ENCODE data around the gene C18orf32.
"Not testable (repeated sequence)": the region's sequence is repeated elsewhere in the genome, so short reads cannot be mapped to it uniquely, and the experiment has no call there.

The C18orf32 gene

DNA sequence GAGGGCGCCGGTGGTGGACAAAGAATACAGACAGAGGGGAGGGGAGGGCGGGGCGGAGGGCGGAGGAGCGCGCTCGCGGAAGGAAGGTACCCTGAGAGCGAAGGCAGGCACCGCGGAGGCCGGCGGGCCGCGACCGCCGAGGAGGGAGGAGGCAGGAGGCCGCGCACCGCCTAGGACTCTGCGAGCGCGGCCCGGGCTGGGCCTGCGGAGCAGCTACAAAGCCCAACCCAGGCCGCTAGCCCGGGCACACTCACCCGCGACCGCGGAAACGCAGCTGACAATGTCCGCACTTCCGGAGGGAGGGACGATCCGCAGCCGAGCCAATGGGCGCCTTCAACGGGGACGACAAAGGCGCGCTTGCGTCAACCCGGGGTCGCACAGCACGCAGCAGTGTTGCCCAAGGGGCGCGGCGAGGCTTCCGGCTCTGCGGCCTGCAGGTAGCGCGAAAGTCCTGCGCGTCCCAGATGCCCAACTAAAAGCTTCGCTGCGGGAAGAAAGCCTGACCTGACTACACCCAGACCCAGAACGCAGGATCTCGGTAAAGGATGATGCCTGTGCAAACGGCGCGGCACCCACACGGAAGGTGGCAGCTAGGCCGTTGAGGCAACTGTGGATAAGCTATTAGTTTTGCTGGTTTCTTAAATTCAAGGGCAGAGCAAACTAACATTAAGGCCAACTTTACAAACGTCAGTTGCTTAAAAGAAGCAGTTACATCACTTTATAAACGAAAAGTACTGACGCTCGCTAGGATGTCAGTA lies at the start of gene C18orf32:
TSS of gene C18orf32 (minus strand) at position 282 of the 758 bp plus-strand sequence. CDS start 3,486 bp downstream, outside the sequence.
- DNase-seq (ENCODE audit: low read depth), result peak; percentile 92

DNA sequence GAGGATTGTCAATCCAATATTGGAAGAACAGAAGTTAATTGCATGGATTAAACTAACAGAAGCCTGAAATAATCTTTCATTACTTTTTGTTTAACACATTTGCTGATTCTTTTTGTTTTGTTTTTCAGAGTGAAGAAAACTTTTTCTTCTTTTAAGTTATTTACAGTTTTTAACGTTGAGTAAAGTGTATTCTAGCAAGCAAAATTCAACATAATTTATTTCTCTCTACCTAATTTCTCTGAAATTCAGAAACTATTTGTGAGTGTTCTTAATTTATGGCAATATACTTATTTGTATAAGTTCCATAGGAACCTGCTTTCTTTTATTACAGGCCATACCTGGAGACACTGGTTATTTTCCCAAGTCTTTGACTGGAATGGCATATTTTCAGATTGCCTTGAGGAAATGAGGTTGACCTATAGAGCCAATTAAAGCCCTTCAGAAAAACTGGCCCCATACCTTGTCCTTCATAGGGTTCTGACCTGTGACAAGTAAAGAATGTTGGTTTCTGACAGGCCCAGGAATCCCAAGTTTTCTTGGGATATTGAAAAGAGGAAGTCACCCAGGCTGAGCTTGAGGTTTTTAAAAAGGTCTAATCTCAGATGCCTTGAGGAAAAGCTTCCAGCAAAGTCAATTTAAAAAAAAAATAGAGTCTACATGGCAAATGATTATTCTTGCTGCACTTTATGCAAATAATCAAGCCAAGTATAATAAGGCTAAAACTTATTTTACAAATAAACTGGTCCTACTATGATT lies 48.0 kb upstream of the C18orf32 start:
- DNase-seq (ENCODE audit: low read depth), result no peak

GRCh38 chr18:49531678-49532153 lies 44.7 kb upstream of the C18orf32 start:
- no peak for DNase-seq (ENCODE audit: low read depth)

DNA sequence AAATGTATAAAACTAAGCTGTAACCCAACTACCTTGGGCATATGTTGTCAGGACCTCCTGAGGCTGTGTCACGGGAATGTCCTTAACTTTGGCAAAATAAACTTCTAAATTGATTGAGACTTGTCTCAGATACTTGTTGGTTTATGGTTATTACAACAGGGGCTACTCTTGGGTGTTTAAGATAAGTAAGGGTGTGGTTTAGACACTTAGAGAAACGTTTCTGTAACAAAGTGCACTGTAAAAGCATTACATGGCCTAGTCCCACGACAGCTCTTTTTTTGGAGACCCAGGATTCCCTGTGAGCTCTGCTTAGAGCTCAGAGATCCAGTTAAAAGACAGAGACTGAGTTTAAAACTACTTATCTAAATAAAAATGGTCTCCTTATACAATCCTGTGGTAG lies 42.6 kb upstream of the C18orf32 start:
- DNase-seq (ENCODE audit: low read depth), result no peak

DNA sequence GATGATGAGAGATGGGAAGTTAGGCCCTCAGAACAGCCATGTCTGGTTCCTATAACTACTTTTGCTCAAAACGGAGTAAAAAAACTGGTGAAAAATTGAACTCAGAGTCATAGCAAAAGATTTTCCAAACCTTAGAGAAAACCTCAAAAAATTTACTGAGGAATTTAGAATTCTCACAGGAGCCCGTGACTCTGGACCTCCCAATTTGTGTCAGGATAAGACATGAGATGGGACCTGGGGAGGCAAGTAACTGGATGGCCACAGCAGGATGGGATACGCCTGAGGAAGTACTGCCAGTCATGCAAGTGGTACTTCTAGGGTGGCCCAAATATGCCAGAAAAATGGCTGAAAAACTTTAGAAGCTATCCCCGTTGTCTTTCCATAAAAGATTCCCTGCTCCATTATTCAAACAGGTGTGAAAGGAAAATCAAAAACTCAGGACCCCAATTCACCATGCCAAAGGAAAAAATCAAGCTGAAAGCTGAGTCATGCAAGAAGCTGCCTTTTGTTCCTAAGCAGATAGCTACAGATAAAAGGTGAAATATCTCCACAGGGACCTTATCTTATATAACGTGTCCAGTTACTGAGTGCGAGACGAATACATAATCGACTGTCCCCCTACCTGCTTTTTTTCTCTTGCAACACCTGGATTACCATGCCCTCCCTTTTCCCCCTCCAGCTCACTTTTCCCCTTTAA lies 40.7 kb upstream of the C18orf32 start:
- no peak for DNase-seq (ENCODE audit: low read depth)

GRCh38 chr18:49525981-49526380 lies 38.9 kb upstream of the C18orf32 start:
- no peak for DNase-seq (ENCODE audit: low read depth)

GRCh38 chr18:49524951-49525350 lies 37.9 kb upstream of the C18orf32 start:
- no peak for DNase-seq (ENCODE audit: low read depth)

DNA sequence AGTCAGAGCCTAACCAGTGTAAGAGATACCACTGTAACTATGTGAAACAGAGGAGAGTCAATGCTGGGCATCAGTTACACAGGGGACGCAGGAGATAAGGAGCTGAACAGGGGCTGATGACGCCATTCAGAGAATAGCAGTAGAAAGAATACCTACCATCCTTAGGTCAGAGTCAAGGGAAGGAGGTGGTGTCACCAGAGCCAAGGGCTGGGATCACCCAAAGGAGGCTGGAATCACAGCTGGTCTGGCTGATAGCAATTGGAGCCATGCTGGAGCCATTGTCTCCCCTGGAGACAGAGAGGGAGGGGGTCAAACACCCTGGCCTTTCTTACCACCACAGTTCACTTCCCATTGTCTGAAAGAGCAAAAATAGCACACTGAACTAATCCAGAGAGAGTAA lies 37.3 kb upstream of the C18orf32 start:
- DNase-seq (ENCODE audit: low read depth), result no peak

DNA sequence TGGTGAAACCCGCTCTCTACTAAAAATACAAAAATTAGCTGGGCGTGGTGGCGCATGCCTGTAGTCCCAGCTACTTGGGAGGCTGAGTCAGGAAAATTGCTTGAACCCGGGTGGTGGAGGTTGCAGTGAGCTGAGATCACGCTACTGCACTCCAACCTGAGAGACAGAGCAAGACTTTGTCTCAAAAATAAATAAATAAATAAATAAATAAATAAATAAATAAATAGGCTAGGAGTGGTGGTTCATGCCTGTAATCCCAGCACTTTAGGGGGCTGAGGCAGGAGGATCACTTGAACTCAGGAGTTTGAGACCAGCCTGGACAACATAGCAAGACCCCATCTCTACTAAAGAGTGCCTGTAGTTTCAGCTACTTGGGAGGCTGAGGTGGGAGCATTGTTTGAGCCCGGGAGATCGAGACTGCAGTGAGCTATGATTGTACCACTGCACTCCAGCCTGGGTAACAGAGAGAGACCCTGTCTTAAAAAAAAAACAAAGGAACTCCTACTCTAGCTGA lies 36.6 kb upstream of the C18orf32 start:
- not testable (repeated sequence) for DNase-seq (ENCODE audit: low read depth)

DNA sequence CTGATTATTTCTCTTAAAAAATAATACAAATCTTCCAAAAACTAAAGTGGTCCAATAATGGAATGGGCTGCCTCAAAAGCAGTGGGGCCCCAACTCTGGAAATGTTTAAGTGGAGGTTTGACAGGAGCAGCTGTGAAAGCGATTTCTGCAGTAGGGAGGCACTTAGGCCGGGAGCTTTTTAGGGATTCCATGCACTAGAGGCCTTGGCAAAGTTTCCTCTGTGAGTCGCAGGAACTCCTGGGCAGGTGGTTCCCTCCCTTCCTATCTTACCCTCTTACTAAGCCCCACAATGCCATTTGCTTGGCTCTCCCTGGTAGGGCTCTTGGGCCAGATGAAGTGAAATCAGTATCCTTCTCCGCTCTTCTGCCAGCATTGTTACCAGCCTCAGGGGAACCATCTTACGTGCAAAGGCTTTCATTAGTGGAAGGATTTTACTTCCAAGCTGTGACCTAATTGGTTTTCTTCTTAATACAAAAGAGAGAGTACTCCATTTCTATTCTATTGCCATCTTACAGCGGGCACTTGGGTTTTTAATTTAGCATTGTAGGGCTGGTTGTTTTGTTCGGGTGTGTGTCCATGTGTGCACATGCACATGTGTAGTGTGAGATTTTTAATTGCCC lies 34.3 kb upstream of the C18orf32 start:
- DNase-seq (ENCODE audit: low read depth), result no peak

GRCh38 chr18:49520661-49521145 lies 33.7 kb upstream of the C18orf32 start:
- no peak for DNase-seq (ENCODE audit: low read depth)

GRCh38 chr18:49519101-49519971 lies 32.3 kb upstream of the C18orf32 start:
- DNase-seq (ENCODE audit: low read depth), result no peak

- DNase-seq (ENCODE audit: low read depth), result no peak
These were observed 30.4 kb upstream of the C18orf32 start for GRCh38 chr18:49517483-49517882.

- DNase-seq (ENCODE audit: low read depth), result no peak
These were observed 28.5 kb upstream of the C18orf32 start for GRCh38 chr18:49515516-49515915.

GRCh38 chr18:49515003-49515402 lies 28.0 kb upstream of the C18orf32 start:
- not testable (repeated sequence) for DNase-seq (ENCODE audit: low read depth)

DNA sequence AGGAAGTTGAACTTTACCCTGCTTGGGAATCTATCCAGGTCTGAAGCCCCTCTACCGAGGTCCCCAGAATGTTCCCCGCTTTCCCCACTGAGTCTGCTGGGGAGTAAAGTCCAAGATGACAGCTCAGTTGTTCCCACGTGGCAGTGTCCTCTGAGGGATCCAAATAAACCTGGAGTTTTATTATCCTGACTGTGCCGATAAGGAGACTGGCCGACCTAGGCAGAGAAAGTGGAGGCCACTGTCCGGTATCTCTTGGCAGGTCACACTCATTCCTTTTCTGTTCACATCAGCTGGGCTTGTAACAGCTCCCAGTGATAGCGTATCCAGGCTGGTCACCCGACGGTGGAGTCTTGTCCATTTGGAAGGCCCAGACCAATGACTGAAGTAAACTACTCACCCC lies 27.5 kb upstream of the C18orf32 start:
- no peak for DNase-seq (ENCODE audit: low read depth)

DNA sequence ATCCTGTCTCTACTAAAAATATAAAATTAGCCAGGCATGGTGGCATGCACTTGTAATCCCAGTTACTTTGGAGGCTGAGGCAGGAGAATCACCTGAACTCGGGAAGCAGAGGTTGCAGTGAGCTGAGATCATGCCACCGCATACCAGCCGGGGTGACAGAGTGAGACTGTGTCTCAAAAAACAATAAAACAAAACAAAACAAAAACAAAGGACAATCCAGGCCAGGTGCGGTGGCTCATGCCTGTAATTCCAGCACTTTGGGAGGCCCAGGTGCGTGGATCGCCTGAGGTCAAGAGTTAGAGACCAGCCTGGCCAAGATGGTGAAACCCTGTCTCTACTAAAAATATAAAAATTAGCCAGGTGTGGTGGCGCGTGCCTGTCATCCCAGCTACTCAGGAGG lies 25.8 kb upstream of the C18orf32 start:
- DNase-seq (ENCODE audit: low read depth), result not testable (repeated sequence)

DNA sequence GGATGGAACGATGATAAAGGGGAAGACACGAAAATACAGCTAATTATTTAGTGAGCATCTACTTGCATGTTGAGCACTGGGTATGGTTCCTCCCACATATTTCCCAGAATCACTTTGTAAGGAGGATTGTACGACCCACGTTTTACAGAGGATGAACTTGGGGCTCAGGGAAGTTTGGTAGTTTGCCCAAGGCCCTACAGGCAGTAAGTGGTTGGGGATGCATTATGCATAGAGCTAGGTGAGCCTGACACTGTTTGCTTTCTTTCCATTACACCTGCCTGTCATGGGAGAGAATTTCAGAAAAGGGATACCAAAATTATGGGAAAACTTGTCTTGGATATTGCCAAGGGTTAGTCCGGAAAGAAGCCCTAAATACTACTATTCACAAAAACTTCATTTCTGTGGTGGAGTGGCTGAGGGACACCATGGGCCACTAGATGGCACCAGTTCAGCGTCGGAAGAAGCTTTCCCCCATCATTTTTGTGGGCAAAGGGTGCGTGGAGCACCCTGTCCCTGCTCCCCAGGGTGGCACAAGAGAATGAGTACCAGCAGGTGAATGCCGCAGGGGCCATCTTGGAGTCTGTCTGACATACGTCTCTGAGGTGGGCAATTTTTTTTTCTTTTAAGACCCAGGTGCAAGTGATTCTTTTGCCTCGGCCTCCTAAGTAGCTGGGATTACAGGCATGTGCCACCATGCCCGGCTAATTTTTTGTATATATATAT lies 23.5 kb upstream of the C18orf32 start:
- no peak for DNase-seq (ENCODE audit: low read depth)

DNA sequence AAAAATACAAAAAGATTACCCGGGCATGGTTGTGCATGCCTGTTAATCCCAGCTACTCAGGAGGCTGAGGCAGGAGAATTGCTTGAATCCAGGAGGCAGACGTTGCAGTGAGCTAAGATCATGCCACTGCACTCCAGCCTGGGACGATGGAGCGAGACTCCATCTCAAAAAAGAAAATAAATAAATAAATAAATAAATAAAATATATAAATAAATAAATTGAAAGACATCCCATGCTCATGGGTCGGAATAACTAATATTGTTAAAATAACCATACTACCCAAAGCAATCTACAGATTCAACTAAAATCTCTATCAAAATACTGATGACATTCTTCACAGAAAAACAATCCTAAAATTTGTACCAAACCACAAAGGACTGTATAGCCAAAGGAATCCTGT lies 19.4 kb upstream of the C18orf32 start:
- not testable (repeated sequence) for DNase-seq (ENCODE audit: low read depth)

DNA sequence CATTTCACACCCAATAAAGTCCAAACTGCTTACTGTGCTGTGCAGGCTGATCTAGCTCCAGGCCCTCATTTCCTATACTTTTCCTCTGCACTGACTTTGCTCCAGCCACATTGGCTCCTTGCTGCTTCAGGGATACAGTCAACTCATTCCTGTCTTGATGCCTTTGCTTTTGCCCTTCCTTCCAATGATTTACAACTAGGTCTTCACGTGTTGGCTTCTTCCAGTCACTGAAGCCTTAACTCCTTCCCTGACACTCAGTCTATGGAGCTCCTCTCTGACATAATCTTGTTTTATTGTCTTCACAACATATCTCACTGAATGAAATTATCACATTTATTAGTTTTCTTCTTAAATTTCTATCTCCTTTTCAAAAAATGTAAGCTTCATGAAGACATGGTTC lies 16.9 kb upstream of the C18orf32 start:
- no peak for DNase-seq (ENCODE audit: low read depth)
